ENCODE data around the gene TNPO1.

TNPO1 gene

GRCh38 chr5:72936893-72937292 is 120.4 kb downstream of the TNPO1 start:
- no peak for DNase-seq

GRCh38 chr5:72937517-72938061 is 121.1 kb downstream of the TNPO1 start:
- no peak for DNase-seq

- DNase-seq, result no peak
These were observed 121.7 kb downstream of the TNPO1 start for GRCh38 chr5:72938206-72938605.

- no peak for DNase-seq
These were observed 123.6 kb downstream of the TNPO1 start for GRCh38 chr5:72940082-72940481.

GRCh38 chr5:72943307-72943706 is 126.8 kb downstream of the TNPO1 start:
- DNase-seq, result no peak

GRCh38 chr5:72947498-72947897 is 131.0 kb downstream of the TNPO1 start:
- no peak for DNase-seq

GRCh38 chr5:72949481-72949880 is 133.0 kb downstream of the TNPO1 start:
- DNase-seq, result no peak

GRCh38 chr5:72951671-72952468 is 135.4 kb downstream of the TNPO1 start:
- no peak for DNase-seq

- no peak for DNase-seq
These were observed 137.9 kb downstream of the TNPO1 start for GRCh38 chr5:72954389-72954788.

- peak in 1 of 2 experiments; percentile 65 for DNase-seq
These were observed 138.8 kb downstream of the TNPO1 start for GRCh38 chr5:72955143-72955767.

GRCh38 chr5:72955768-72956323 is 139.4 kb downstream of the TNPO1 start, which contains the start of gene FCHO2:
Gene FCHO2, plus strand, starts transcription at chr5:72956041. Its CDS starts 56 bp downstream, at chr5:72956097.
- DNase-seq, result peak; percentile 91 to 95

GRCh38 chr5:72956324-72957140 is 140.1 kb downstream of the TNPO1 start:
- peak; percentile 4 to 26 for DNase-seq

- DNase-seq, result no peak
These were observed 140.9 kb downstream of the TNPO1 start for GRCh38 chr5:72957337-72957736.

- no peak for DNase-seq
These were observed 142.8 kb downstream of the TNPO1 start for GRCh38 chr5:72959257-72959656.

Measured in SHP77 (cell line).